GM18517 (cell line): ENCODE measurements around the gene LNP1.
"Not testable (repeated sequence)": the region's sequence is repeated elsewhere in the genome, so short reads cannot be mapped to it uniquely, and the experiment has no call there.

Source experiments
- ATAC-seq: cut with Tn5 transposase; IDR thresholded peaks from one replicate; pipeline ENCODE4 v1.9.1; 2021; ENCODE audit warnings: mild to moderate bottlenecking, moderate library complexity; ENCODE audit not compliant: unreplicated experiment

The LNP1 gene, protein sequence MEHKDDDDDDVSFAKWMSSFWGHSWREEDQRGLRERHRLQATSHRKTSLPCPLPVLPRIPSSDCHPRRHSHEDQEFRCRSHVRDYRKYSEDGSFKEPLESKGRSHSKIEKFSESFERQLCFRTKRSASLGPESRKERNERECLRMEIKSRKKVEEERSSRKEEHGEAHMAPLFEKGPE

DNA sequence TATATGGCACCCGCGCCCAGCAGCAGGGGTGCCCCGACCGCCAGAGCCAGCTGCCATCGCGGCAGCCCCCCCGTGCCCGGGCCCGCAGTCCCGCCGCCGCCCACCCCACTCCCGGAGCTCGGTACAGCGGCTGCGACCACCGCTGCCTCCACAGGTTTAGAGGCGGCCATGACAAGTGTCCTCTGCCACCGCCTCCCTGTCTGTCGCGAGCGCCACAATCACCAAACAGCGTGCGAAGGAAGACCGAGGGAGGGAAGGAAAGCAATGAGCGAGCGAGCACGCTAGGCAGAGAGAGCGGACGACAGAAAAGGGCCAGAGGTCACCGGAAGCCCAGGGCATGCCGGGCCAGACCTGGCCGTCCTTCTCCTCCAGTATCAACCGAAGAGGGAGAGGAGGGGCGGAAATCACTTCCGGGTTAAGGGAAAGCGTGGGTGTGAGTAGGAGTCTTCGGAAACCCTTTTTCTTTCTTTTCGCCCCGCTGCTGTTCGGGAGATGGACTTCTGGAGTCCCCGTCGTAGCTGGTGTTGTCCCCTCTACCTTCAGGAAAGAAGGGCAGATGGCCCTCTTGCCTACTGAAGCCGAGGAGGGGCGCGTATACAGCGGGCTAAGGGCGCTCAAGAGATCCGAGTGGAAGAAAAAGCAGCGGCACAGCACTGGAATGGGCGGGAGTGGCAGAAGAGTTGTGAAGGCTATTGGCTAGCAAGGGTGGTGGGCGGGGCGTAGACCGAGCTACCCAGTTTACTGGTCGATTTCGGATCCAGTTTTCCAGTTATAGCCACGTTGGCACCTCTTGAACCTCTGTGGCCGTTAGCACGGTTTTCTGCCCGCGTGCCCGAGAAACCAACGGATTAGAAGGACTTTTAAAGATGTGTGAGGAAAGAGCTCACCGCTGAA is at the start of gene LNP1, which contains the start of gene TOMM70:
TSS of gene LNP1 (plus strand) at position 760 of the 894 bp plus-strand sequence. CDS start 28,191 bp downstream, outside the sequence.
TSS of gene TOMM70 (minus strand) at position 310 of the 894 bp plus-strand sequence. CDS start at position 170, 140 bp downstream.
- peak; percentile 84 for ATAC-seq

DNA sequence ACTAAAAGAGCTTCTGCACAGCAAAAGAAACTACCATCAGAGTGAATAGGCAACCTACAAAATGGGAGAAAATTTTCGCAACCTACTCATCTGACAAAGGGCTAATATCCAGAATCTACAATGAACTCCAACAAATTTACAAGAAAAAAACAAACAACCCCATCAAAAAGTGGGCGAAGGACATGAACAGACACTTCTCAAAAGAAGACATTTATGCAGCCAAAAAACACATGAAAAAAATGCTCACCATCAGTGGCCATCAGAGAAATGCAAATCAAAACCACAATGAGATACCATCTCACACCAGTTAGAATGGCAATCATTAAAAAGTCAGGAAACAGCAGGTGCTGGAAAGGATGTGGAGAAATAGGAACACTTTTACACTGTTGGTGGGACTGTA is 49.6 kb upstream of the LNP1 start:
- not testable (repeated sequence) for ATAC-seq

DNA sequence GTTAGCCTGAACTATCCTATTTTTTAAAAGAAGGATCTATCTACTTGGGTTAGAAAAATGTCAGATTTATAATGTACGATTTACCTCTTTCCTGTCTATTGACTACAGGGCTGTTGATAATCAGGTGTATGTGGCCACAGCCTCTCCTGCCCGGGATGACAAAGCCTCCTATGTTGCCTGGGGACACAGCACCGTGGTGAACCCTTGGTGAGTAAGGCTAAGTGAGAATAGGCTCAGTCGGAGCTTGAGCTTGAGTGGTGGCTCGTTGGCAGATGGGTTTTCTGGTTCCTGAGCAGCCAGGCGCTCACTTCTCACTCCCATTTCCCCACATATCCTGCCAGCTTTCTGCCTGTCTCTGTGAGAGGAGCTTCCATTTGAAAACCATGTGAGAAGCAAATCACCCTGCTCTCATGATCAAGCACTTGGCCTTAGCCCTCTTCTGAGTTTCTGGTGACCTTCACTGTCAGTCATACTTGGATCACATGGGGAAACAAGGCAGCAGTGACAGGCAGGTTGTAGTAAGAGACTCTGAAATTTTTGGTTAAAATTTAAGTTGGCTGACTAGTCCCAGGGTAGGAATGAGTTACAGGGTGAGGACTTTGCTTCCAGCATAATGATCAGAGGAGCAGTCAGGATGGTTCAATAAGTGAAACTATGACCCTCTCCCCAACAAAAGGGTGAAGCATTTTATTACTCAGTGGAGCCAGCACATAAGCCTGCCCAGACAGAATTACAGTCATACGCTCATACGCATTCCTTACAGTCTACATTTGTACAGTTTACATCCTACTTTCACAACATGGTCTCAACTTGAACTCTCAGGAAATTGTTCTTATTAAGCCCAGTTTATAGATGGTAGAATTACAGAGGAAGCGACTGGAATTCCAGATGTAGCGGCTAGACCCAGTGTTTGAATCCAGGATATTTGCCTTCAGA is 48.8 kb upstream of the LNP1 start:
- ATAC-seq: no peak

DNA sequence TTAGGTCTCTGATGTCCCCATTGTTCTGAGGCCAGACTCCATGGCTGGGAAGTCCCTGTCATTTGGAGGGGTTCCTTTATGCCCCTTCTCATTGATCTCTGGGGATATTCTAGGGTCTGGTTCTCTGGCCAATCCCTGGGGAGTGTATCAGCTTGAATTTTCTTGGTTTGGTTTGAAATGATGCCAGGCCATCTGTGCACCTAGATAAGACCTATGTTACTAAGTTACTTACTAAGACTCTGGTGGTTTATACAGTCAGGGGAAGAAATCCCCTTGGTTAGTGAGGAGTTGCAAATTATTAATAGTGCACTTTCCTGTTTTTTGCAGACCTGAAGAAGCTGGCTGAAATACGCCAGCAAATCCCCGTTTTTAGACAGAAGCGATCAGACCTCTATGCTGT is 46.5 kb upstream of the LNP1 start:
- ATAC-seq: no peak

DNA sequence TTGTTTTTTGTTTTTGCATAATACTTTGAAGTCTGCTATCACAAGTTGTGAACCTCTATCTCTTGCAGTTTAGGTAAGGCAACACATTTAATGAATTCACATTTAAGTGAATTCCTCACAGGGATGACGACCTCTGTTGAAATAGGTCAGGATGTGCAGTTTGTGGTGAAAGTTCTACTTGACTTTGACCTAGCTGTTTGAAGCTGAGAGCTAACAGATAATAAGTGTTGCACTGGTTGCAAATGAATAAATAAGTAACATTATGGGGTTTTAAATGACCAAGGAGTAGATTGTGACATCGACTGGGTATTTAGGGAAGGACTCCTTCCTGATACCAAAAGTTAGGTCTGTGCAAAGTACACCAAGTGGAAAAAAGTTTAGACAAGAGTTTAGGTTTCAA is 42.9 kb upstream of the LNP1 start:
- ATAC-seq: no peak

DNA sequence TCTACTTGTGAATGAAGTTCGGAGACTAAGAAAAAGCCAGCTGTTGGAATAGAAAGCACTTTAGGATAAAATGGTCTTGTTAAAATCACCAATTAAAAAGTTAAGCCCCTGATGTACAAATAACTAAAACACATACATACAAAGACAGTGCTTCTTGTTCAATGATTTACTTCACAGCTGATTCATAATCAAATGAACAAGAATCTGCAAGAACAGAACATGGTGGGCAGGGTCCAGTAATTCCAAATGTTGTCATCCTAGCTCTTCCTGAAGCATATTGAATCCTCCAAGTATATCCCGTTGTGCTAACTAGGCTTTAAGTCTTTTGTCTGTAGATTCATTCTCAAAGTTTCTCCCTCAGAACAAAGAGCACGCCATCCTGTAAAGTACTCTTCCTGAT is 42.3 kb upstream of the LNP1 start:
- no peak for ATAC-seq

DNA sequence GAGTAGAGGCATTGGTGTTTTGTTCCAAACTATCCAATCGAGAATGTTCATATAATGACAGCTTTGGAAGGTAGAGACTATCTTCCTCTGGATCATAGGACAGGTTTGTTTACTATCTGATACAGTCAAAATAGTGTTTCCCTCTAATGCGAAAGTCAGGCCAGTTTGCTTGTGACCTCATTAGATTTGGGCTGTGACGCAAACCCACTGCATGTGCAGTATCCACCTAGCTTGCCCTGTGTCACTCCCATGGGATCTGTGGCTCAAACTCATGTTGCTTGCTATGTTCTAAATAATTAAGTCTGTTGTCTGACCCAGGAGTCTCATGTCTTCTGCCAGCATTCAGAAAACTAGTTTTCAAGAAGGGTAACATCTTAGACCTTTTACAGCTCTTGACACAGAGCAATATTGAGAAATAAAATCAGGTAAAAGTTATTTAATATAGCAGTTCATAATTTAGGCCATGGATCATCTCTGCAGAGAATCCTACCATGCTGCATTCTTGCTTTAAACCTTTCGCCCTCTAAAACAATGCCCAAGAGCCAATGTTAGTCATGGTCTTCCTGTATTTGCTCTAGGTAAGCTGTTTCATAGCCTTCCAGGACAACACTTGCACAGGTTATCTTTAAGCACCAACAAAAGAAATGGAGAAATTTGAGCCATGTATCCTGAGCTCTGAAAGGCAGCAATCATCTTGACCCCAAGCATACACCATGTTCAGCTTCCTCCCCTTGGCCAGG is 40.4 kb upstream of the LNP1 start:
- ATAC-seq: no peak

DNA sequence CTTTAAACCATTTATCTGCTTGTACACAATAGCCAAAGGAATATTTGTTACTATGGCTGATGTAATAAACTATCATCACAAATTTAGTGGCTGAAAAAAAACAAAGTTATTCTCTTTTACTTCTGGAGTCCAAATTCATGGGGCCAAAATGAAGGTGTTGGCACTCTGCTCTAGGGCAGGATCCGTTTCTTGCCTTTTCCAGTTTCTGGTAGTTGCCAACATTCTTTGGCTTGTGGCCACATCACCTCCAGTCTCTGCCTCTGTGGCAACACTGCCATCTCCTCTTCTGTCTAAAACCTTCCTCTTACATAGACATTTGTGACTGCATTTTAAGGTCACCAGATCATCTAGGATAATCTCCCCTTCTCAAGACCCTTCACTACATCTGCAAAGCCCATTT is 39.4 kb upstream of the LNP1 start:
- no peak for ATAC-seq

DNA sequence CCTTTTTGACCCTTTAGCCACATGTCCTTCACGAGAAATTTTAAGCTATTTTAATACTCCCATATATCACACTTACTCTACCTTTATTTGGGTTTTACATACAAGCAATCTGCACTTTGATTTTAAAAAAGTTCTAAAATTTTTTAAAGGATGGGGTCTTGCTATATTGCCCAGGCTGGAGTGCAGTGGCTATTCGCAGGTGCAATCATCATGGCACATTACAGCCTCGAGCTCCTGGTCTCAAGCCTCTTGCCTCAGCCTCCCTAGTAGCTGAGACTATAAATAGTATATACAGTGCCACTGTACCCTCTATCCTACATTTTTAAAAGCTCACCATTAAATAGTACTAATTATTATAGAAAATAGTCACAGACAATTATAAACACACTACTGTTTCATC is 36.9 kb upstream of the LNP1 start:
- ATAC-seq: no peak

DNA sequence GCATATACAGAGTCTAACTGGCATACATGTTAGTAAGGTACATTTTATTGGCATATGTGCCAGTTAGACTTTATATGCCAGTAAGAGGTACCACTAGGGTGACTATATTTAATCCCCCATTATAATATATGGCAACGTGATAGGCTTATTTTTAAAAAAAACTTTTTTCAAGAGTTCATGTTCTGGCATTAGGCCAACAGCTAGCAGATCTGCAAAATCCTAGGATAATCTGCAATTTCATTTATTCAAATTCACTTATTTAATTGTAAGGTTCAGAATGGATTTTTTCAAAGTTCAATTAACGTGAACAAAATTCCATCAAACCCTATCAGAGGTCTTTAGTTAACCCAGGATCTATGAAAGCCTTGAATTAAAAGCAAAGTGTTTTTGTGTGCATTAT is 34.9 kb upstream of the LNP1 start:
- no peak for ATAC-seq

DNA sequence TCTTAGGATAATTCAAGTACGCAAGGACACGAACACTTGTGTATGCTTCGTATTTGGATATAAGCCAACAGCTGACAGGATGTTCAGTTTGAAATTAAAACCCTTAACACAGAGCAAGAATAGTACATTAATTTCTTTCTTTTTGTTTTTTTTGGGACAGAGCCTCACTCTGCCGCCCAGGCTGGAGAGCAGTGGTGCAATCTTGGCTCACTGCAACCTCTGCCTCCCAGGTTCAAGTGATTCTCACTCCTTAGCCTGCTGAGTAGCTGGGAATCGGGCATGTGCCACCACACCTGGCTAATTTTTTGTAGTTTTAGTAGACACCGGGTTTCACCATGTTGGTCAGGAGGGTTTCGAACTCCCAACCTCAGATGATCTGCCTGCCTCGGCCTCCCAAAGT is 32.9 kb upstream of the LNP1 start:
- no peak for ATAC-seq

DNA sequence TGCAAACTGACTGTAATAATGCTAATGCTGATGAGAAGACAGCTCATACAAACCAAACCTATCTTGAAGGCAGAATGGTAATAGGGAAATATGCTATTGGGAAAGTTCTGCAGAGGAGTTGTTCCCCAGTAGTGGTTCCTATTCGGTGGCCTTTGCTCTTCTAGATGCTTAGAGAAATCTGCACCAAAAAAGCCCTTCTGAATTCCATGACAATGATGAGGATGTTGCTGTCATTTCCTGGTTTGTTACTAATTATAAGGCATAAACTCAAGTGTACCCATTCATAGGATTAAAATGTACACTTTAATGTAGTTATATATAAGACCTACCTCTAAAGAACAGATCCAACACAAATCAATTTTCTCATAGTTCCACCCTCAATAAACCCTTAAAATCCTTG is 30.6 kb upstream of the LNP1 start:
- ATAC-seq: no peak

DNA sequence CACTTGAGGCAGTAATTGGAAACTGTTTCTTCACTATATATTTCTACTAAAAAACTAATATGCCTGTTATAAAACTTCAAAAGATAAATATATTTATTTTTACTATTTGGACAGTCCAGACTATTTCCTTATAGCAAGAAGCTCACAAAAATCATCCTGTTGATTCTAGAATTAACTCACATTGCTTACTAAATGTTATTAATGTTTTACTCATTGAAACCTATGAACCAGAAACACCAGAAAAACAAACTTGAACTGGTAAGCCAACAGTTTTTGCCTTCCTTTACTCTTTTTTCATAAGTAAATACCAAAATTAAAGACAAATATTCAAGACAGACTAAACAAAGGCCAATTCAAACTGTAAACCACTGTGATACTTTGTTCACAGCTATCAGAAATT is 26.8 kb upstream of the LNP1 start:
- ATAC-seq: no peak

DNA sequence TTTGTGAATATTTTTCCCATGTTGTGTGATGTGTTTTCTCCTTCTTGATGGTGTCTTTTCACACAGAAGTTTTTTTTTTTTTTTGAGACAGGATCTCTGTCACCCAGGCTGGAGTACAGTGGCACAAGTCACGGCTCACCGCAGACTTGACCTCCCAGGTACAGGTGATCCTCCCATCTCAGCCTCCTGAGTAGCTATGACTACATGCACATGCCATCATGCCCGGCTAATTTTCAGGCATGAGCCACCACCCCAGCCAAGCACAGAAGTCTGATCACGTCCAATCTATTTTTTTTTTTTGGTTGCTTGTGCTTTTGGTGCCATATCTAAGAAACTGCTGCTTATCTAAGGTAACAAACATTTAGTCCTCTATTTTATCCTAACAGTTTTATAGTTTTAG is 25.0 kb upstream of the LNP1 start:
- ATAC-seq: no peak

DNA sequence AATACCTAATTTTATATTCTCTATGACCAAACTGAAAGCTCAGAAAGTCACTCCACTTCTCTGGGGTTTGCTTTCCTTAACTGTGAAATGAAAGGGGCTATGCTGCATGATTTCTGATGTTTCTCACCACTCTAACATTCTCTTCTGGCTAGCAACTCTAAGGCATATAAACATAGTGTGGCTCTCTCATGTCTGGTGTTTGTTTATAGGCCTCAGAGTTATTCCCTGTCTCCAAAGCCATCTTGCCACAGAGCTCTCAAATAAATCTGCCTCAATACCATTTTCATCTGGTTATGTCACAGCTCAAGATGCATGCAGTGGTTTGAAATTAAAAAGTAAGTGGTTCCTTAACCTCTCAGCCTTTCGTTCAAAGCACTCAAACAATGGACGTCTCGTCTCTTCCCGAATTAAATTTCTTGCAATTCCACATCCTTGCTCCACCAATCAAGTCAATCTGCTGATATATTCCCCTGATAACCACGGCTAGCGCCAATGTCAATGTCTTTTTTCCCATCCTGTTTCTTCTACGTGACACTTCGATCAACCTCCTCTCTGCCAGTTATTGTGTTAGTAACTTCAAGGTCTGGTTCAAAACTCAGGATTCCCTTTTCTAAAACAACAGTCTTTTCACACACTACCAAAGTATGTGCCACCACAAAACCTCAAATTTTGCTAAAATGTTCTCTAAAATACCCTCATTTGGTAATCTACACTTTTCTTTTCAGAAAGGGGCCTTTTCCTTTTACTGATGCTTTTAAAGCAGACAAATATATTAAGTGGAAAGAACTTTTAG is 16.4 kb upstream of the LNP1 start:
- no peak for ATAC-seq

DNA sequence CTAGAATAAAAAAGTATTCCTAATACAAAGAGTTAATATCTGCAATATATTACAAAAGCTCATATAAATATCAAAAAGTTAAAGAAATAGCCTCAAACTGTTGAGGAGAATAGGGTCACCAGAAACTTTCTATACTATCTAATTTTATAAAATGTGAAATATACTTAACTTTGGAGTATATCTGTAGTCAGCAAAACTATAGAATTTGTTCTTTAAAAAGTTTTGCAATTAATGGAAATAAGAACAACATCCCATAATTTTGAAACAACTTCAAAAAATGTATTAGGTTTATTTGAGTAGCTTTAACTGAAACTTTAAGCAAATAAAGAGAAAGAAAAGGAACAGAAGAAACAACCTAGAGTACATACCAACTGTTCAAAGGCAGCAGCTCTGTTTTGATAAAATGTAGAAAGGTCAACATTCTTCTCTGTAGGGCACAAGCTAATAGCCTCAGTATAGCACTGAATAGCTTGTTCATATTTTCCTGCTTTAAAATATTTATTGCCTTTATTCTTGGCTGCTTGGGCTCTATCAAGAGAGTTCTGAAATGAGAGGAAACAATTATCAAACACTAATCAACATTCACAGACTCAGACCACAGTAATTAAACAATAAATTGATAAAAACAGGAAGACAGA is 14.8 kb upstream of the LNP1 start:
- no peak for ATAC-seq

DNA sequence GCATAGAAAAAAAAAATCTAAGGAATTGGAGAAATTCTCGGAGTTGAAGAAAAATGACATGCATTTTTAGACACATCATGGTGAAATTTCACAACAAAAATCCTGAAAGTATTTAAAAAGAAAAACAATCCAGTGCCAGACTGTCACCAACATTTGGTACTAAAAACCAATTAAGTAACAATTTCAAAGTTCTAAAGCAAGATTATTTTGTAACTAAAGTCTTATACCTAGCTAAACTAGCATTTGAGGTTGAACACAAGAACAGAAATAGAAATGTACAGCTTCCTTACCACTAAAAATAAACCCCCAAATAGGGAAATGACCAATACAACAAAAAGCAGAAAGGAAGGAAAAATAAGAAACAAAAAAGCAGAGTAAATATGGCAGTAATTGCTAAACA is 12.3 kb upstream of the LNP1 start:
- ATAC-seq: no peak

DNA sequence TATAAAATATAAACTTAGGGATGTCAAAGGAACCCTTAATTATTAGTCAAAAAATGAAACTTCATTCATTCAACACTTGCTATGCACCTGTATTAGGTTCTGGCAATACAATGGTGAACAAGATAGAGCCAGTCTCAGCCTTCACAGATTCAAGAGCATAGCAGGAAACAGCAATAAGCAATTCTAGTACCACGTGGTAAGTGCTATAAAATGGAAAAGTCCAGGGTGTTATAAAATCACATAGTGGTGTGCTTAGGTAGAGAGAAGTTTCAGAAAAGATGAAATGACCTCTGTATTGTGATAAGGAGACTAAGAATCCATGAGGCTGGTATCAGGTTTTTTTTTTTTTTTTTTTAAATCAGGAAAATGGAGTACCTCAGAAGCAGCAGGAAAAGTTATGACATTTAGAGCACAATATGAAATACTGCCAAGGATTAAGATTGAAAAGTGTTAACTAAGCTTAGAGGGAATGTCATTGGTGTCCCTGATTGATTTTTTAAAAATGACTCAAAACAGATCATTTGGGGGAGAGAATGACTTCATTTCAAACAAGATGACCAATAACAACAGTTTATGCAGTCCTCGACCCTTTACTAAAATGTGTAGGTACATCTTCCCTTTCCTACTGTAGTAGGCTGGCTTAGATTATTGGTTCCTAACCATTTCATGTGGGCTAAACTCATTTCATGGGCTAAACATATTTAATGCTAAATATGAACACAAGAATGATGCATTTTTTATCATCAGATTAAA is 5.5 kb upstream of the LNP1 start:
- ATAC-seq: no peak

DNA sequence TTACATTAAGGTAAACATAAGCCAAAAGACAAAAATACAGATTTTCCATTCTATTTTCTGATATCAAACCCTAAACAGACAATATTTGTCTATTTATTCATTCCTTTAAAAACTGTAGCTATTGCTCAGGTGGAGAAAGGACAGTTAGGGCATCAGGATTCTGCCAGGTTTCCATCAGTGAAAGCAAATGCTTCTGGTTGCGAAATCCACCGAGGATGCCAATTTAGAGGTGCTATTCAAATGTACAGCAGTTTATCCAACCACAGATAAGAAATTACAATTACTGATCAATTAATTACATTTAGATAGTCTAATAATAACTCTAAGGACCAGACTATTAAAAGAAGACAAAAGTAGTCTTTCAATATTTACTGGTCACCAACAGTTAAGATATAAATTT is 4.4 kb upstream of the LNP1 start:
- ATAC-seq: no peak
